Ecto neural progenitor cell (in vitro differentiated cells): ENCODE data around the gene NADK.
A peak's percentile ranks its signal among the peaks of the same experiment; 100 is the strongest.
"Not testable (repeated sequence)": the region's sequence is repeated elsewhere in the genome, so short reads cannot be mapped to it uniquely, and the experiment has no call there.

ENCODE experiments used
- DNase-seq: peaks from one replicate; pipeline ENCODE4 v3.0.0-alpha.2; 2018; ENCODE audit warnings: low spot score

Gene NADK

DNA sequence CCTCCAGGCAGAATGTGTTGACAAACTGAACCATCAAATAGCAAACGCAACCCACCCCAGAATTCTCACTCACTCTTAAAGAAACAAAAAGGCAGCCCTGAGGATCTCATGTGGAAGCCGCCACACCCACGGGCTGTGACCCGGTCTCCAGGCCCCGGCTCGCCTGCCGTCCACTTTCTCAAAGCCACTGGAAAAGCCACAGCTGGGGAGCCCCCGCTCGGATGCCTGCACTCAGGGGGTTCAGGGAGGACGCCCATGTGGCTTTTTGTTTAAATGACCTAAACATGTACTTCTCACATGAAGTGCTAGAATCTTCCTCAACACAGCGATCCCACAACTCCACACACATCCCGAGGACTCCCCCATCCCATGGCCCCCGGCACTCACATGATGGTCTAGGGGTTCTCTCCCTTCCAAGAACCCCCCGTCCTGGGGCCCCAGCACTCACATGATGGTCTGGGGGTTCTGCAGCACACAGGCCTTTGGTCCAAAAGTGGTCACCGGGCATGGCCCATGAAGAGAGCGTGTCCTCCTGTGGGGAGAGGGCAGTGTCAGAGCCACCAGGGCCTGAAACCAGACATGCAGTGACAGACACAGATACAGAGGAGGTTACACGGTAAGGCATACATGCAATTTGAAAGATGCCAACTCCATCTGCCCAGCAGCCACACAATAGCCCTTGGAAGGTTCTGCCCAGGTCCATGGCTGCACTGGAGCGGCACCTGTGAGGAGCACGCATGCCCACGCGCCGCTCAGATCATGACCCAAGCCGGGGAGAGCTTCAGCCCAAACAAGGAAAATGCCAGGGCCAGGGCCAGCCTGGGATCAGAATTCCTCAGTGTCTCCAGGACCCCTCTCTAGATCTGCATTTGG is 16.5 kb downstream of the NADK start:
- no peak for DNase-seq

DNA sequence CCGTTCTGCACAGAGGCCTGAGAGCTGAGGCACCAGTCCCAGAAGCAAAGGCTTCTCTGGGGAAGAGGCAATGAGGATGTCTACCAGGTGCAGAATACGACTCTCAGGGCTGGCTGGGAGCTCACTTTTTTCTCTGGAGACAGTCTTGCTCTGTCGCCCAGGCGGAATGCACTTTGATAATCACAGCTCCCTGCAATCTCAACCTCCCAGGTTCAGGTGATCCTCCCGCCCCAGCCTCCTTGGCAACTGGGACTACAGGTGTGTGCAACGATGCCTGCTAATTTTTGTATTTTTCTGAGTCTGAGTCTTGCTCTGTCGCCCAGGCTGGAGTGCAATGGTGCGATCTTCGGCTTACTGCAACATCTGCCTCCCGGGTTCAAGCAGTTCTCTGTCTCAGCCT is 17.6 kb downstream of the NADK start:
- no peak for DNase-seq

DNA sequence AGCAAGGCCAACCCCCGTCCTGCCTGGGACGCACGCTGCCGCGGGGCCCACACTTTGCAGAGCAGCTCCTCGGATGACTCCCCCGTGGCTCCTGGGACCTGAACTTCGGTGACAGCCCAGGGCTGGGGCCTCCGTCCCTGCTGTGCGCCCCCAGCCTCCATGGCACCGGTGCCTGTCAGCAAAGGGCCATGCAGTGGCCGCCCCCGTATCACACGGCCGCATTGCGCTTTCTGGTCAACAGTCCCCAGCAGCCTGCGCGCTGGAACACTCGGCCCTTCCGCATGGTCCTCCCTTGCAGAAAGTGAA is 18.0 kb downstream of the NADK start:
- no peak for DNase-seq

DNA sequence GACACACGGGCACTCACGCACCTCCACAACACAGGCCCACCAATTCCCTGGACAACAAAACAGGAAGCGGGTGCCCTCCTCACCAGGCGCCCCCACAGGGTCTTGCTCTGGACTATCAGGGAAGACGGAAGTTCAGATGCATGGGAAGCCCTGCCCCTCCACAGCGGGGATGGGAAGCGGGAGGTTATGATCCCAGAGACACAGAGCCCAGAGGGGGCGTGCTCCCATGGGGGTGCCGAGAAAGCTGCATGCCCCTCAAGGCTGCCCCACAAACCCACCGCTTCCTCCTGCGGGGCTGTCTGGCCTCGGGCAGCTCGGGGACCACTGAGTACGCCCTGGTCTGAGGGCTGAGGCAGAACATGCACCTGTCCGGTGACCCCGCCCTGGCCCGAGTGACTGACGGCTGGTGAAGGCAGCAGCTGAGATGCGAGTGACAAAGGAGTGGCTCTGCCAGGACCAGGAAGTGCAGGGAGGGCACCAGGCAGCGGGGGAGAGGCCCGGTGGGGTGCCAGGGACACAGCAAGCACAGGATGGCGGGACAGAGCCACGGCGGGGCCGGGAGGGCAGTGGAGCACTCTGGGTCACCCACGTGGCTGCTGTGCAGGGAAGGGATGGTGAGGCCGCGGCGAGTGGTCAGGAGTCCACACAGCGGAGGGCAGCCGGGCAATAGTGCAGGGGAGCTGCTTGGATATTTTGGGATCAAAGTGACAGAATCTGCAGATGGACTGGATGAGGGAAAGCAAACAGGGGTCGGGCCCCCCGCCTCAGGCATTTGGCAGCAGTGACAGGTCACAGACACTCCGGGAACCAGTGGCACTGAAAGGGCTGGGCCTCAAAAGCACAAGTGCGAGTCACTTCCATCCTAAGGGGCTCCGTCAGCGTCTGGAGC is 18.6 kb downstream of the NADK start:
- no peak for DNase-seq

DNA sequence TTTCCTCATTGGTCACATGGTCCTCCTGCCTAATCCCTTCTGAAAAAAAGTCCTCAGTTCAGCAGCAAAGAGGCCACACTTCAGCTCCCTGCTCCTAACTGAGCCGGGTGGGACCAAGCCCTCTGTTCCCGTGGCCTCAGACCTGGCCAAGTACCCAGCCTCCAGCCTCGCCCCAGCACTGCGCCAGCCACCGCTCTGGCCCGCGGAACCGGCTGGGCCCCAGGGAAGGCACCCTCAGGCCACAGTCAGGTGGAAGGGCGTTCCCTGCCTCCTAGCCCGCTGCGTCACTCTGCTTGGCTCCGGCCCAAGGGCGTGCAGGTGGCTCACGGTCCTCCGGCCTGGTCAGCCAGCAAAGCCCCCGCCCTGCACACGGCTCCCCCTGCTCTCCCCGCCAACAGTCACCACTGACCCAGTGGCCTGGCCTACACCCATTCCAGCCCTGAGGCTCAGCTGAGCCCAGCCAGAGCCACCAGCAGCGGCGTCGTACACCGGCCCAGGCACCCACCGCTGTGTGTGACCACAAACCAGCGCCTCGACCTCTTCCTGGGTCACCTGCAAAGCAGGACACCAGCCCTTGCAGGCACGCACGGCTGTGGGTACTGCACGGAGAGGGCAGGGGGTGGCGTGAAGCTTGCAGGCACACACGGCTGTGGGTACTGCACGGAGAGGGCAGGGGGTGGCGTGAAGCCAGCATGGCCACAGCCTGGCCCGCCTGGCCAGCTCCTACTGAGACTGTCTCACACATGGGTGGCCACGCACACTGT is 19.4 kb downstream of the NADK start:
- no peak for DNase-seq

DNA sequence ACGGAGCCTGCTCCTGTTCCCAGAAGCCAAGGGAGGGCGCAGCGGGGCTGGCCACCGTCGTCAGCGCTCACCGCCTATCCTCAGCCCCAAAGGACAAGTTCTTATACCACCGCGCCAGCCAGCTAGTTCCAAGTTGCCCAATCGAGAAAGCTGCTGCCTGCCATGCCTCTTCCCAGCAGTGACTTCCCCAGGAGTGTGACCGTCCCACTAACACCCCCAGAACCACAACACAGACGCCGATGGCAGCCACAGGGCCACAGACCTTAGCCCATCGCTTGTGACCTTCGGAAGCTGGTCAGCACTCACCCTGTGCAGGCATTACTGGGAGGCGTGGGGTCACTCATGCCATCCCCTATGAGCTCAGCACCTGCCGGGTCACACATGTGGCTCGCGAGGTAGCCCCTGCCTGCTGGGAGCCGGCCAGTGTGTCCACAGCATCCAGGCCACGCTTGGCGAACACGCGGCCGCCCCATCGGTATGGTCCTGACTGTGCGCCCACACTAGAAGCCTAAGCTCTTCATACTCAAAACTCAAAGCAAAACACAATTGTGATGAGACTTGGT is 20.1 kb downstream of the NADK start:
- no peak for DNase-seq

DNA sequence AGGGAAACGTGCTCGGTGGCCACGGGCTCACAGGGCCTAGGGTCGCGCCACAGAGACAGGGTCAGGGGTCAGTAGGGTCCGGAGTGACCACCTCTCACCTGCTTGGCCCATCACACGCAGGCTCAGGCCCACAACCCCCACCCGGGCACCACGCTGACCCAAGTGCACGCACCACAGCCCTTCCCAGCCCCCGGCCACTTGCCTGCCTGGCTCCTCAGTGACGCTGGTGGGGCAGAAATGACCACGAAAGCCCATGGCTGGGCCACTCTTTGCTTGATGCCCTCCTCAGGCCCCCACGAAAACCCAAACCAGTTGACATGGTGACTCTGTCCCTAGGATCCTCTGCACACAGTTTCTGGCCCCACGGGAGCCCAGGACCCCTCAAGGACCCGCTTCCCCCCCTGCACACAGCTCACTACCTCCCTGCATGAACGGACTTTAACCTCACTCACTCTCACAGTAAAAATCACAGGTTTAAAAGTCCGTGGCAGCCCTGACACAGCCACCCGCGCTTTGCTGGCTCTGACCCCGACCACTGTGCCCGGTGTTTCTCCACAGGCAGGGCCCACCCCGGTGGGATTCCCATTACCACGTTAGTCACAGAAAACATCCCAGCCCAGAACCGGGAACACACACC is 20.7 kb downstream of the NADK start:
- no peak for DNase-seq

DNA sequence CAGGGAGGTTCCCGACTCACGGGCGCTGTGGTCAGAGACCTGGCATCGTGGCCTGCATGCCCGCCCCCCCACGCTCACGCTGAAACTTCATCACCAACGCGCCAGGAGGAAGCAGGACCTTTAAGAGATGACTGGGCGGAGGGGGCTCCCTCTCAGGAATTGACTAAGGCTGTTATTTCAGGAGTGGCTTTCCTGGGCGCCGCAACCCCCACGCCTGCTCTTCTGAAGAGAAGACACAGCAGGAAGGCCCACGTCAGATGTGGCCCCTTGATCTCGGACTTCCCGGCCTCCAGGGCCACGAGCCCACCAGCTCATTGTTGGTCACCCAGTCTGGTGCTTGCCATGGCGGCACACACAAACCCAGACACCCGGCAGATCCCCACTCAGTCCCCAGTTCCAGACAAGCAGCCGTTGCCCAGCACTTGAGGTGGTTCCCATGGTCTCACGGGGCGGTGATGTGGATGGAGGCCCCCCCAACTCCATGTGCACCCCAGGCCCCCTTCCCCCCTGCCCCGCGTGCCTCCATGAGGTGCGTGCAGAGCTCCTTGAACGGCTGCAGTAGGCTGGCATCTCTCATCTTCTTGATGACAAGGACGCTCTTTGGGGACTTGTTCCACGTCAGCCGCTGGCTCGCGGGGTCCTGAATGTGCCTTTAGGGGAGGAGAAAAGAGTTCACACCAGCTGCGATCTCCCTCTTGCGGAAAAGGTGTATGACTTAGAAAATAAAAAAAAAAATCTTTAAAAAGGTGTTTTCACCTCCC is 21.4 kb downstream of the NADK start:
- no peak for DNase-seq

DNA sequence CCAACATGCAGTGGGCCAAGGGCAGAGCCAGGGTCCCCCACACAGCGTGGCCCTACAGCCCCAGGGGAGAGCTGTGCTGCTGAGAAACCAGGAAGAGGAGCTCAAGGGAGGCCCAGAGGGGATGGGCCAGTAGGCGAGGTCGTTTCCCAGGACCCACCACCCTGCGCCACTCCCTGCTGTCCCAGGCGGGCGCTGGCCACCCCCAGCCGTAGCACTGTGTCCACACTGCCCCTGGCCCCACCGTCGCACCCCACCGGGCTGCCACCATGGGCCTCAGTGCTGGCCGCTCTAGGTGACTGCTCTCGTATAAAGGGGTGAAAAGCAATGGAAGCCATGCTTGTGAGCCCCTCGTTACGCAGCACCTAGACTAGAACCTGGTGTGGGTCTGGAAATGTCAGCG is 22.4 kb downstream of the NADK start:
- DNase-seq = no peak

DNA sequence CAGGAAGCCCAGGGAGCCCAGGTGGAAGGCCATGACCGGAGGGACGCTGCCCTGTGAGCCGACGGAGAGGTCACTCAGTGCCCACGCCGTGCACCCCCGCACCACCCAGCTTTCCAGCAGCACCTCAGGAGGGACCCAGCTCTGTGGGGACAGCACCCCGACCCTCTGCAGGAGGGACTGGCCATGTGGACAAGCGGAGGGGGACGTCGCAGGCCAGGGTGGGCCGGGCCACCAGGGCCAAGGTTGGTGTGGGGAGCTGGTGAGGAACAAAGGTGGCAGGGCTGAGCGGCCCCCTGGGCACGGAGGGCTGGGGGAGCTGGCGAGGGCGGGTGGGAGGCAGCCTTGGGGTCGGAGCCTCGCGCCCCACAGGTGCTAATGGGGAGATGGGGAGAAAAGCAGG is 22.8 kb downstream of the NADK start:
- no peak for DNase-seq

DNA sequence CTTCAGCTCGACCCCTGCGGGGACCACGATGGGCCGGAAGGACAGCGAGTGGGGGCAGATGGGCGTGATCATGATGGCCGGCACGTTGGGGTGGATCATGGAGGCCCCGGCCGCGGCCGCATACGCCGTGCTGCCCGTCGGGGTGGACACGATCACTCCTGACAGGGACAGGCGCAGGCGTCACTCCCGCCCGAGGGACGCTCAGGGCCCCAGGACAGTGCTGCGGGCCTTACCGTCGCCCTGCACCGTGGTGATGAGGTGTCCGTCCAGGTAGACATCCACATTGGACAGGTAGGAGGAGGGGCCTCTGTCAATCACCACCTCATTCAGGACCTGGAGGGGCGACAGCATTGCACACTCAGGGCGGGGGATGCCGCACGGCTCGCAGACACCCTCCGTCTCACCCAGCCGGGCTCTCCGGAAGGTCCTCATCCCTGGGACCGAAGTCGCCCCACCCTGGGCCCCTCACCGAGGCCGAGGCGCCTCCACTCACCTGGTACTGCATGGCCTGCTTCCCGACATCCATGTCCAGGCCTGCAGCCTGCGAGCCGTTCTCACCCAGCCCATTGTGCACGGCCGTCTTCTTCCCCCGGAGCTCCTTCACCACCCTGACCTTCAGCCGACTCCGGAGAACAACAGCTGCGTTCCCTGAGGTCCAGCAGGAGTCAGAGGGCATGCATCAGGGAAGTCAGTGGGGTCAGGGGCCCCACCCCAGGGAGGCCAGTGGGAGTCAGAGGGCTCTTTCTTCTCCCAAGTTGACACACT is 24.0 kb downstream of the NADK start:
- DNase-seq = no peak

DNA sequence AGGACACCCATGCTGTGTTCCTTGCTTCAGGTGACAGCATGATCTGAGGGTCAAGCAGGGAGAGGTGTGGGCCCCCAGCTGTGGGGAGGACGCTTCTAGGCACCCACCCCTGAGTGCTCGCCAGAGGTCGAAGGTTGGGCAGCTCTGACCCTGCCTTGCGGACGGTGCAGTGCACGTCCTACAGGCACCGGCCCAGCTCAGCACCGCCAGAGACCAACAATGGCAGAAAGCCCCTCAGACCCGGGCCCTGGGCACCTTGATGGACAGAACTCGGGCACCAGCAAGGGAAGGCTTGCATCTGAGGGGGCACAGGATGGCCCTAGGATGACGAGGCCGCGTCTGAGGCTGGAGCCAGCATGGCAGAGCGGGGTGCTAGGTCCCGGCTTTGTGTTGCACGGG is 24.7 kb downstream of the NADK start:
- DNase-seq = no peak

DNA sequence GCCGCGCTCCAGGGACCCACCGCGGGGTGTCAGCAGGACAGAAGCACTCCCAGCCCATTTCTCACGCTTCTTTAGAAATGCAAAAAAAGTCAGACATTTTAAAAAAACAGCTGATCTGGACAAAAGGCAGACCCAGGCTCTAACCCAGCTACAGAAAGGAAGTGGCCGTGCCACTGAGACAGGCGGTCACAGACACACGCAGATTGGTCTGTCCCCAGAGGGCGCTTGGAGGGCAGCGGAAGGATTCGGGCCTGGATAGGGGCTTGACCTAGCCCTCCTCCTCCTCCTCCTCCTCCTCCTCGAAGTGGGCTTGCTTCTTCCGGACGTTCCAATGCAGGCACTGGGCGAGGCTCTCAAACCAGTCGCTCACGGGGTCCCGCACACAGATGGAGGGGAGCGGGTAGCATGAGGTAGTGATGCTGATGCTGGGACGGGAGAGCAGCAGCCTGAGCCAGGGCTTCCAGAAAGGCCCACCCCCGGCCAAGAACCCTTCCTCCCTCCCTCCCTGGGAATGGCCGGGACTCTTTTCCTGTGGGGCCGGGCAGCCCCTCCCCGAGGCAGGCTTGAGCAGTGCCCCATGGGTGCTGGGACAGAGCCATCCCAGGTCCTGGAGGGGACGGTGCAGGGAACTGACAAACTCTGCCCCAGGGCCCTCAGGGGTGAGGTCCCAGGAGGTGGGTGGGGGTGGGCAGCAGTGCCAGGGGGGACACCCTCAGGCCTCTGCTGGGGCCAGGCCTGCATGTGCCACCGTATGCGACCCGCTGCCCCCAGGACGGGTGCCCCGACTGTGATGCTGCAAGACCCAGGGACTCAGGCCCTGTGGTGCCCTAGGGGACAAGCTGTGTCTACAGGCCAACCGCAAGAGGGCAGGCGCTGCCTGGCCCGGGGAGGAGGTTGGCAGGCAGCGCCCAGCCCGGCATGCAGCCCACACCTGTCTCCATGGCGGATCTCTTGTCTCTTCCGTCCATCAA is 25.3 kb downstream of the NADK start:
- DNase-seq = no peak

DNA sequence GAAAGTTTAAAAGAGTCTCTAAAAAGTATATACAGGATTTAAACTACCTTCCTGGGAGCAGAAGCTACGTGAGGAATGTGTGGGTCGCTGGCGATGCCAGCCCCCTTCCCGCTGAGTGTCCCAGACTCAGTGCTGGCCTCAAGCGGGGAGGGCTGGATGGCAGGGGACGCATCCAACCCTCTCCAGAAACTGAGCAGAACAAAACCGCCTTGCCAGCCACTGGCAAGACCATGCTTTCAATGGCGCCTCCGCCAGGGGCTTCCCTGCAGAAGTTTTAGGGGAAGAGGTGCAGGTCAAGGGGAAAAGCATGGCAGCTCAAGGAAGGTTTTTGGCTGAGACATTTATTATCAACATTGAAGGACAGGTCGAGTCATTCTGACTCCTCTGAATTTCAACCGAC is 26.1 kb downstream of the NADK start:
- no peak for DNase-seq

DNA sequence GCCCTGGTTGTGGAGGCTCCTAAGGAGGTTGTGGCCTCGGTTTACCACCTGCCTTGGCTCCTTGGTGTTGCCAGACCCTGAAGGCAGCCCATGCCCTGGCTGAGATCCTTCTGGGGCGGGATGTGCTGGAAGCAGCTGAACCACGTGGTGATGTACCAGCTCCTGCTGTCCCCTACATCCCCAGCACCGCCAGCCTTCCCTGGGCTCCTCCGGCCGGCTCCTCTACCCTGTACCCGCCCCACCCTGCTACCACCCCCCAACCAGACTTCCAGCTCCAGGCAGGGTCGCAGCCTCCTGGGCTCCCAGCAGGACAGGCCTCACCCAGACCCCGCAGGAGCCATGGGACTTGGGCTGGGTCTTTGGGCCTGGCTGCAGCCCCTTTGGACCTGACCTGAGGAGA is 28.3 kb downstream of the NADK start:
- DNase-seq = not testable (repeated sequence)

DNA sequence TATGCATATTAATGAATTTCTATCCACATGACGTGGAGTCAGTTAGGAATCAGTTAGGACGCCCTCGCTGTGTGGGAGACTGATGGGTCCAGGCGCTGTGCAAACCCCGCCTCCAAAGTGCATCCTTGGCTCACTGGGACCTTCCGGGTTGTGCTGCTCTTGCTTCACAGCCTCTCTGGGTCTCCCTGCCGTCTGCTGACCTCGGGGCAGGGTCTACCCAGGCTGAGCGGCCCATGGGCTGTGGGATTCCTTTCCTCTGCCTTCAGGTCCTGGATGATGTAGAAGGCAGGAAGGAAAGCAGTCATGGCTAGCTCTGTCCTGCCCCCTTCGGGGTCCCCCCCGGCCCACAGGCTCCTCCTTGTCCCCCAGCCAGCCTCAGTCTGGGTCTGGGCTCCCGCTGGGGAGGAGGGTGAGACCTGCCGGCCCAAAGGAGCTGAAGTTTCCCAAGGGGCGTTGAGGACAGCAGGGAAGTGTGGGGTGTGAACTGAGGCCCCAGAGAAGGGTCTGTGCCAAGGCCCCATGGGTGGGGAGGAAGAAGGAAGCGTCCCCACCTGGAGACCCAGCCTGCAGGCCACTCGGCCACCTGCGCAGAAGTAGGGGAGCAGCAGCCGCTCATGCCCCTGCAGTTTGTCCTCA is 29.5 kb downstream of the NADK start:
- no peak for DNase-seq

DNA sequence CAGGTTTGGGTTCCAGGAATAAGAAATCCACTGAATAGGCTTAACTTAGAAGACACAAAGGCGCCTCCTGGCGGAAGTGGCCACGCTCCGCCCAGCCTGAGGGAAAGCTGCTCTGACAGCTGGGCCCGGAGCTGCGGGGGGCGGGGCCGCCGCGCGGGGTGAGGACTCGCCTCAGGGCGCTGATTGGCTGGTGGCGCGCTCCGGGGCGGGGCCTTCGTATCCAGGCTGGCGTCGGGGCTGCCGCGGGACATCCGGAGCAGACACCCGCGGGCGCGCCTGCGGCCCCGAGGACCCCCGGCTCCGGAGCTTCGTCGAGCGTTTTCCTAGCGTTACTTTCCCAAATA is 31.7 kb downstream of the NADK start:
- DNase-seq = not testable (repeated sequence)

DNA sequence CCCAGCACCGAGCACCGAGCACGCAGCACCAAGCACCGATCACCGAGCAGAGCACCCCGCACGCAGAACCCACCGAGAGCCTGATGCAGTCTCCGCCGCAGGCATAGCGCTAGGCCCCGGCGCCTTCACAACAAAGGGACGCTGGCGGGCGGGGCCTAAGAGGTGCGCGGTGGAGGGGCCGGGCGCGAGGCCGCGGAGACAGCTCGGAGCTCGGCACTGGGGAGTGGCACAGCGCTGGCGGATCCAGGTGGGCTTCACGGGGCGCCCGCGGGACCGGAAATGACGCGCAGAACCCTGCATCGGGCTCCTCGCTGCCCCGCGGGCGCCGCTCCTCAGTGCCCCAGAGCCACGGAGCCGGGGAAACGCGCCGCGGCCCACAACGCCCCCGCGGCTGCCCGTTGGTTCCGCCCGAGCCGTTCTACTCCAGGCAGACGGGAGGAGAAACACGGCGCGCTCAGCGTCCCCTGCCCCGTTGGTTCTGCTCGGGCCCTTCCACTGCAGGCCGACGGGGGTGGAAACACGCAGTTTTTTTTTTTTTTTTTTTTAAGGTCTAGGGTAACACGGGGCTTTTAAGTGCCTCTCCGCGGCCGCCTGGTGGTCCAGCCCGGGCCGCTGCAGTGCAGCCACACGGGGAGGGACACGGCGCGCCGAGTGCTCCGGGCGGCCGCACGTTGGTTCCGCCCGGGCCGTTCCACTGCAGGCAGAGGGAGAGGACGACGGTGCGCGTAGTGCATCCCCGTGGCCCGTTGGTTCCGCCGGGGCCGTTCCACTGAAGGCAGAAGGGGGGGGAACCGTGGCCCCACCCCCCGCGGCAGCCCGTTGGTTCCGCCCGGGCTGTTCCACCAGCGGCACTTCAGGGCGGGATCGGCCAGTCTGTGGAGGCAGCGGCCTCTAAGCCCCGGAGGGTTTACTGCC is 32.4 kb downstream of the NADK start:
- DNase-seq = peak; percentile 73
